GM19455 (cell line): ENCODE results near the gene COL12A1.

ENCODE experiments used
- ATAC-seq: cut with Tn5 transposase; IDR thresholded peaks from one replicate; pipeline ENCODE4 v1.9.1; 2021; ENCODE audit not compliant: unreplicated experiment

COL12A1 gene

GRCh38 chr6:75103431-75103830 lies 102.4 kb downstream of the COL12A1 start:
- no peak for ATAC-seq

- ATAC-seq = no peak
Observed at GRCh38 chr6:75102301-75102700, 103.6 kb downstream of the COL12A1 start.

GRCh38 chr6:75101896-75102295 lies 104.0 kb downstream of the COL12A1 start:
- no peak for ATAC-seq

- ATAC-seq = no peak
Observed at GRCh38 chr6:75098709-75099108, 107.1 kb downstream of the COL12A1 start.

- ATAC-seq = no peak
Observed at GRCh38 chr6:75096966-75097365, 108.9 kb downstream of the COL12A1 start.

- ATAC-seq = no peak
Observed at GRCh38 chr6:75094614-75095200, 111.1 kb downstream of the COL12A1 start.

GRCh38 chr6:75091467-75092190 lies 114.2 kb downstream of the COL12A1 start:
- no peak for ATAC-seq

- ATAC-seq = no peak
Observed at GRCh38 chr6:75090576-75090975, 115.3 kb downstream of the COL12A1 start.

GRCh38 chr6:75089921-75090320 lies 115.9 kb downstream of the COL12A1 start:
- ATAC-seq = no peak

- ATAC-seq = no peak
Observed at GRCh38 chr6:75089151-75089897, 116.5 kb downstream of the COL12A1 start.

GRCh38 chr6:75085931-75086635 lies 119.8 kb downstream of the COL12A1 start:
- ATAC-seq = no peak

- ATAC-seq = no peak
Observed at GRCh38 chr6:75084872-75085381, 120.9 kb downstream of the COL12A1 start.

- ATAC-seq = no peak
Observed at GRCh38 chr6:75084018-75084417, 121.8 kb downstream of the COL12A1 start.

GRCh38 chr6:75081921-75082320 lies 123.9 kb downstream of the COL12A1 start:
- ATAC-seq = no peak

GRCh38 chr6:75081047-75081446 lies 124.8 kb downstream of the COL12A1 start:
- ATAC-seq = no peak

- no peak for ATAC-seq
Observed at GRCh38 chr6:75079589-75079988, 126.3 kb downstream of the COL12A1 start.

- ATAC-seq = no peak
Observed at GRCh38 chr6:75077701-75078100, 128.2 kb downstream of the COL12A1 start.

- ATAC-seq = no peak
Observed at GRCh38 chr6:75076009-75076408, 129.8 kb downstream of the COL12A1 start.

- no peak for ATAC-seq
Observed at GRCh38 chr6:75070244-75070643, 135.6 kb downstream of the COL12A1 start.

- no peak for ATAC-seq
Observed at GRCh38 chr6:75065523-75065922, 140.3 kb downstream of the COL12A1 start.

GRCh38 chr6:75052491-75052890 lies 153.4 kb downstream of the COL12A1 start:
- no peak for ATAC-seq
